Measurements from ENCODE around the gene ARL6IP4.

GRCh38 chr12:122990961-122991622 lies 10.6 kb downstream of the ARL6IP4 start:
- TF ChIP-seq POLR2AphosphoS5 (IDR thresholded peaks at IDR 0.05; ENCODE audit: low read depth, low read length) (no peak), POLR2A (IDR thresholded peaks at IDR 0.05; ENCODE audit: low read depth, low read length) (no peak), SPI1 (IDR thresholded peaks at IDR 0.05; ENCODE audit: low read depth, low read length) (no peak)

All from GM12891 (cell line).